Activated T-cell treated with anti-CD3 and anti-CD28 coated beads, Interleukin-2, amount 50 U/mL, for 1 hour (primary cell): ENCODE results near the gene ANO1.

Source experiments
- DNase-seq: peaks from one replicate; pipeline ENCODE4 v3.0.0-alpha.2; 2020

The ANO1 gene

GRCh38 chr11:70170596-70171210, 92.6 kb downstream of the ANO1 start:
- DNase-seq: no peak

GRCh38 chr11:70173018-70173417, 94.9 kb downstream of the ANO1 start:
- DNase-seq: no peak

GRCh38 chr11:70174547-70175235, 96.6 kb downstream of the ANO1 start:
- no peak for DNase-seq

GRCh38 chr11:70175236-70175698, 97.2 kb downstream of the ANO1 start:
- no peak for DNase-seq

- peak; percentile 59 for DNase-seq
Observed at GRCh38 chr11:70176940-70177689, 99.0 kb downstream of the ANO1 start.

- no peak for DNase-seq
Observed at GRCh38 chr11:70180906-70181305, 102.8 kb downstream of the ANO1 start.

- DNase-seq: no peak
Observed at GRCh38 chr11:70182266-70182665, 104.1 kb downstream of the ANO1 start.

GRCh38 chr11:70183032-70183431, 104.9 kb downstream of the ANO1 start:
- DNase-seq: no peak

- DNase-seq: no peak
Observed at GRCh38 chr11:70183483-70184176, 105.5 kb downstream of the ANO1 start.

- no peak for DNase-seq
Observed at GRCh38 chr11:70184396-70184795, 106.3 kb downstream of the ANO1 start.

- DNase-seq: no peak
Observed at GRCh38 chr11:70185348-70186055, 107.4 kb downstream of the ANO1 start.

GRCh38 chr11:70186420-70186819, 108.3 kb downstream of the ANO1 start:
- DNase-seq: no peak

GRCh38 chr11:70186936-70187335, 108.8 kb downstream of the ANO1 start:
- no peak for DNase-seq

- DNase-seq: no peak
Observed at GRCh38 chr11:70187771-70188170, 109.7 kb downstream of the ANO1 start.

- no peak for DNase-seq
Observed at GRCh38 chr11:70189622-70190021, 111.5 kb downstream of the ANO1 start.

- DNase-seq: peak; percentile 62
Observed at GRCh38 chr11:70191495-70192140, 113.5 kb downstream of the ANO1 start.

GRCh38 chr11:70192666-70193410, 114.7 kb downstream of the ANO1 start:
- no peak for DNase-seq

- no peak for DNase-seq
Observed at GRCh38 chr11:70193411-70194292, 115.5 kb downstream of the ANO1 start.

- DNase-seq: no peak
Observed at GRCh38 chr11:70194792-70195791, 117.0 kb downstream of the ANO1 start.
